Testis (tissue), 3 donors: Measurements from ENCODE around the gene F12. TPM values are rescaled to one million over a fixed set of nuclear protein-coding genes. Genes with fewer than 3 reads are reported as not detected.

Source experiments
- DNase-seq: peaks from one replicate; pipeline ENCODE4 v3.0.0-alpha.2; 2019
- H3K27ac ChIP-seq, 2 donors: fragments of 200-600 bp; sonication (generic); one replicate each; pipeline ENCODE4 v1.5.1; 2019
- H3K27me3 ChIP-seq: fragments of 200-600 bp; sonication (generic); one replicate; pipeline ENCODE4 v1.5.1; 2019
- H3K36me3 ChIP-seq: fragments of 200-600 bp; sonication (generic); one replicate; pipeline ENCODE4 v1.5.1; 2017; ENCODE audit warnings: low read depth; ENCODE audit errors: missing control alignments
- H3K4me1 ChIP-seq: fragments of 200-600 bp; sonication (generic); one replicate; pipeline ENCODE4 v1.5.1; 2019
- H3K4me3 ChIP-seq, 2 donors: fragments of 200-600 bp; sonication (generic); one replicate each; pipeline ENCODE4 v1.5.1; 2017 to 2019
- H3K9me3 ChIP-seq: fragments of 200-600 bp; sonication (generic); one replicate; pipeline ENCODE4 v1.5.1; 2017
- CTCF ChIP-seq, 3 experiments: fragments of 450-650 bp in 2 of 3; fragments of 200-600 bp in 1 of 3; sonication (generic) in 1 of 3; IDR thresholded peaks; one replicate each; pipeline ENCODE4 v1.5.1; 2016 to 2019; ENCODE audit warnings: antibody characterized with exemption in 3 of 3, mild to moderate bottlenecking in 2 of 3, moderate library complexity in 1 of 3
- POLR2A ChIP-seq: fragments of 450-650 bp; IDR thresholded peaks from one replicate; pipeline ENCODE4 v1.6.1; 2017; ENCODE audit warnings: antibody characterized with exemption, mild to moderate bottlenecking, moderate library complexity
- WGBS, 2 donors: methylation state at CpG; one replicate each; pipeline ENCODE4 v1.1.5; 2018; 5-methylcytosine and 5-hydroxymethylcytosine counted together
- intact Hi-C: fragments of 100-400 bp; cut with DNase I; formaldehyde crosslinking; loops from one replicate; pipeline ENCODE4 v1.15.1; 2023; ENCODE audit warnings: low total_unique reads
- polyA plus RNA-seq: library from polyadenylated mRNA; stranded (reverse); fragments of 350-450 nt; fragmentation: Illumina TruSeq; extraction: RNeasy Lipid Tissue Mini Kit (QIAGEN cat#74804); gene quantifications from one replicate; pipeline ENCODE4 v1.2.3, GENCODE V29; 2014; ENCODE audit warnings: low read depth, low replicate concordance; ENCODE audit not compliant: insufficient read depth
- total RNA-seq, 2 donors: library from RNA; depleted of rRNA; stranded (reverse); fragments of >200 nt; gene quantifications; one replicate each; pipeline ENCODE4 v1.2.3, GENCODE V29; 2016

F12 gene
- total and polyA plus RNA-seq, 3 donors from 2014 or later, result 4.9 to 5.8 (median 5.3) TPM

GRCh38 chr5:177430972-177431316 lies 21.6 kb upstream of the F12 start:
- H3K36me3 ChIP-seq, result no peaks in the 10 kb centered on the region
- H3K27ac ChIP-seq, result no peak overlapping the region

GRCh38 chr5:177430140-177430951 lies 21.0 kb upstream of the F12 start:
- no peak for DNase-seq
- Histone ChIP-seq H3K9me3 (no peaks in the 10 kb centered on the region), H3K27ac (no peak overlapping the region), H3K36me3 (no peaks in the 10 kb centered on the region), H3K4me3 (no peak overlapping the region), H3K27me3 (no peaks in the 10 kb centered on the region), H3K4me1 (peaks cover 12% of the 10 kb centered on the region)
- no peak for TF ChIP-seq CTCF (IDR thresholded peaks at IDR 0.05)
- no peak for TF ChIP-seq POLR2A
- 82 to 89% methylated on average over 19 to 26 of the region's 26 CpGs for WGBS, 2 donors
- intact Hi-C loops, result no loop called here

More at GRCh38 chr5:177430972-177431316, 21.6 kb upstream of the F12 start:
- no peak for DNase-seq
- Histone ChIP-seq H3K9me3 (no peaks in the 10 kb centered on the region), H3K4me1 (peaks cover 12% of the 10 kb centered on the region), H3K4me3 (no peak overlapping the region), H3K27me3 (no peaks in the 10 kb centered on the region)
- intact Hi-C loops, result no loop called here
- TF ChIP-seq CTCF (IDR thresholded peaks at IDR 0.05) (no peak), POLR2A (no peak)
- WGBS, 2 donors, result 78 to 84% methylated on average over 7 of the region's 7 CpGs

- no peak for DNase-seq
- Histone ChIP-seq H3K27me3 (no peaks in the 10 kb centered on the region), H3K4me3 (no peak overlapping the region), H3K9me3 (no peaks in the 10 kb centered on the region), H3K4me1 (peaks cover 12% of the 10 kb centered on the region), H3K36me3 (no peaks in the 10 kb centered on the region), H3K27ac (no peak overlapping the region)
- 80 to 91% methylated on average over 6 of the region's 6 CpGs for WGBS, 2 donors
- intact Hi-C loops, result no loop called here
- TF ChIP-seq POLR2A (no peak), CTCF (IDR thresholded peaks at IDR 0.05) (no peak)
Measured at GRCh38 chr5:177429248-177430040, 20.1 kb upstream of the F12 start.

- no peak for DNase-seq
- WGBS, 2 donors, result 88 to 89% methylated on average over 10 of the region's 10 CpGs
- Histone ChIP-seq H3K27ac (no peak overlapping the region), H3K36me3 (no peaks in the 10 kb centered on the region), H3K27me3 (no peaks in the 10 kb centered on the region), H3K9me3 (no peaks in the 10 kb centered on the region), H3K4me1 (peaks cover 12% of the 10 kb centered on the region), H3K4me3 (no peak overlapping the region)
- intact Hi-C loops, result no loop called here
- no peak for TF ChIP-seq CTCF (IDR thresholded peaks at IDR 0.05)
- no peak for TF ChIP-seq POLR2A
Measured at GRCh38 chr5:177428574-177429217, 19.3 kb upstream of the F12 start.
